Activated CD8-positive, alpha-beta memory T cell treated with anti-CD3 and anti-CD28 coated beads, Interleukin-2, amount 50 U/mL, for 24 hours (primary cell): ENCODE results near the gene C11orf65.
"Not testable (repeated sequence)": the region's sequence is repeated elsewhere in the genome, so short reads cannot be mapped to it uniquely, and the experiment has no call there.

Experiments used
- DNase-seq: peaks from one replicate; pipeline ENCODE4 v3.0.0-alpha.2; 2020; ENCODE audit errors: extremely low read depth

The C11orf65 gene

DNA sequence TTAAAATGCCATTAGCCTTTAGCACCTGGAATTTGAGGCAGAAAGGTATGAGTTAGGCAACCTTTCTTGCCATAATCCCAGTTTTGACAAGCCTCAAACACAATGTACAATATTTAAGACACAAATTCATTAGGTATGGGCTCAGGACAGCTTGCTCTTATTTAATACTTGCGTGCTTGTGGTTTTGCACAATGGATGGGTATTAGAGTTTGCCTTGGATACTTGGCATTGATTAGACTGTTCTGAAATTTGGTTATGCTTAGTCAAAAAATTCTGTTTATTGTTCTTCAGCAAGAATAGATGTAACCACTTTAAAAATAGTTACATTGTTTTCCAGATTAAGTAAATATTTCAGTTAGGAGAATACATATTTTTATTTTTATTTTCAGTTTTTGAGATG lies 5.4 kb upstream of the C11orf65 start:
- no peak for DNase-seq

GRCh38 chr11:108468478-108468864 lies 1.1 kb upstream of the C11orf65 start:
- no peak for DNase-seq

GRCh38 chr11:108466405-108466804 lies 924 bp downstream of the C11orf65 start:
- no peak for DNase-seq

GRCh38 chr11:108453207-108453835 lies 14.0 kb downstream of the C11orf65 start:
- DNase-seq: no peak

DNA sequence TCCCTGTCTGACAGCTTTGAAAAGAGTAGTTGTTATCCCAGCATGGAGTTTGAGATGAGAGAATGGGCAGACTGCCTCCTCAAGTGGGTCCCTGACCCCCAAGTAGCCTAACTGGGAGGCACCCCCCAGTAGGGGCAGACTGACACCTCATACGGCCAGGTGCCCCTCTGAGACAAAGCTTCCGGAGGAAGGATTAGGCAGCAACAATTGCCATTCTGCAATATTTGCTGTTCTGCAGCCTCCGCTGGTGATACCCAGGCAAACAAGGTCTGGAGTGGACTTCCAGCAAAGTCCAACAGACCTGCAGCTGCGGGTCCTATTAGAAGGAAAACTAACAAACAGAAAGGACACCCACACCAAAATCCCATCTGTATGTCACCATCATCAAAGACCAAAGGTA lies 25.9 kb downstream of the C11orf65 start:
- not testable (repeated sequence) for DNase-seq

GRCh38 chr11:108436594-108436993 lies 30.7 kb downstream of the C11orf65 start:
- DNase-seq: no peak

- no peak for DNase-seq
Observed at GRCh38 chr11:108435066-108435465, 32.3 kb downstream of the C11orf65 start.

- no peak for DNase-seq
Observed at GRCh38 chr11:108432783-108433182, 34.5 kb downstream of the C11orf65 start.

DNA sequence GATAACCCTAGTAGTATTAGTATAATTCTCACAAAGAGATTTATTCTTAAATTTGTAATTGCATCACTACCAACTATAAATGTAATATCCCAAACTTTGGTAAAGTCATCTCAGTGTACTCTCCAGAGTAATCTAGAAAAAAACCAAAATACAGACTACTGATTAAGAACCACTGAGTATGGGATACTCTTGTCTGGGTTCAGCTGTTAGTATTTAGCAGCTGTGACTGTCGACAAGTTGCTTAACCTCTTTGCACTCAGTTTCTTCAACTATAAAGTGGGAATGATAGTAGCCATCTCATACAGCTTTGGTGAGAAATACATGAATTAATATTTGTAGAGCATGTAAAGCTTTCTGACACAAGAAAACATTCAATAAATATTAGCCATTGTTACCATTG lies 35.3 kb downstream of the C11orf65 start:
- DNase-seq: no peak

- DNase-seq: no peak
Observed at GRCh38 chr11:108431370-108431769, 36.0 kb downstream of the C11orf65 start.

DNA sequence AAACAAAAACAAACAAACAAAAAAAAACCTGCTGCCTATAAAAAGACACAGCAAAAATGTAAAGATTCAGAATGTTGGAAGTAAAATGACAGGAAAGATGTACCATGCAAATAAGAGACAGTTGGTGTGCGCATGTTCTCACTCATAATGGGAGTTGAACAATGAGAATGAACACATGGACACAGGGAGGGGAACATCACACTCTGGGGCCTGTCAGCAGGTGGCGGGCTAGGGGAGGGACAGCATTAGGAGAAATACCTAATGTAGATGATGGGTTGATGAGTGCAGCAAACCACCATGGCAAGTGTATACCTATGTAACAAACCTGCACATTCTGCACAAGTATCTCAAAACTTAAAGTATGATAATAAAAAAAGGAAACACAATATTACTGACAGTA lies 49.8 kb downstream of the C11orf65 start:
- DNase-seq: not testable (repeated sequence)

DNA sequence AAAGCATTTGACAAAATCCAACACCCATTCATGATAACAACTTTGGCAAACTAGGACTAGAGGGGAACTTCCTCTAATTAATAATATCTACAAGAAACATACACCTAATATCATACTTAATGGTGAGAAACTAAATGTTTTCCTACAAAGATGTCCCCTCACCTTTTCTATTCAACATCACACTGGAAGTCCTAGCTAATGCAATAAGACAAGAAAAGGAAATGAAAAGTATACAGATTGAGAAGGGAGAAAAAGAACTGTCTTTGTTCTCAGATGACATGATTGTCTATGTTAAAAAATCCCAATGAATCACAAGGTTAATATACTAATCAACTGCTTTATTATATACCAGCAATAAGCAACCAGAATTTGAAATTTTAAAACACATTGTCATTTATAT lies 52.4 kb downstream of the C11orf65 start:
- DNase-seq: no peak

DNA sequence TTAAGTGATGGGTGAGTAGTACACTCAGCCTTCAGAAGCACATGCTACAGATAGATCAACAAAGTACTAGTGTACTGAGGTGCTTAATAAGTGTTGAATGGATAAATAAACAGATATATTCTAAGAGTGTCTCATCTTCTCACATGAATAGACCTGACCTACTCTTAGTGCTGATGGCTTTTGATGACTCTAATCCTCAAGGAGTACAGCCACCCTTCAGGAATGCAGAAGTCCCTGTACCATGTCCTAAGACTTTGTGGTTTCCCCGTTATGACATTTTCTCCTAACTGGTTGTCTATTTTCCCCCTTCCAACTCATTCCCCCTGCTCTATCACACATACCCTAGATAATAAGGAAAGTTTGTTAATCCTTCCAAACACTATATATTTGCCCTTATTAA lies 61.6 kb downstream of the C11orf65 start:
- no peak for DNase-seq

- no peak for DNase-seq
Observed at GRCh38 chr11:108403052-108403451, 64.3 kb downstream of the C11orf65 start.

- DNase-seq: no peak
Observed at GRCh38 chr11:108402241-108402640, 65.1 kb downstream of the C11orf65 start.

DNA sequence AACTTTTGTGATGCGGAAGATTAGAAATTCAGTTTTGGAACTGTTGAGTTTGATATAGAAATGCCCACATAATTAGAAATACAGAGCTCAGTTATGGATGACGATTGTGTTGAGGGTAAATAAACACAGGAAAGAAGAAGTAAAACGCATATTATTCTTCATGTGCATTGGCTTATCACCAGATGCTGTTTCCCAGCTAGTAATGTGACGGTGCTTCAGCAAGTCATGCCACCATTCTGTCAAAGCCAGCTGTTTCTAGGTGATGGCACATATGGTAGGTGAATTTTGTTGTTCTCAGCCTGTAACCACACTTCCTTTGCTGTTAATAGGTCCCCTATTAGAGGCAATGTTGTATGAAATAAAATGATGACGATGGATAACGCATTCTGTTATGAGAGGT lies 68.9 kb downstream of the C11orf65 start:
- no peak for DNase-seq

- not testable (repeated sequence) for DNase-seq
Observed at GRCh38 chr11:108396672-108397071, 70.7 kb downstream of the C11orf65 start.

DNA sequence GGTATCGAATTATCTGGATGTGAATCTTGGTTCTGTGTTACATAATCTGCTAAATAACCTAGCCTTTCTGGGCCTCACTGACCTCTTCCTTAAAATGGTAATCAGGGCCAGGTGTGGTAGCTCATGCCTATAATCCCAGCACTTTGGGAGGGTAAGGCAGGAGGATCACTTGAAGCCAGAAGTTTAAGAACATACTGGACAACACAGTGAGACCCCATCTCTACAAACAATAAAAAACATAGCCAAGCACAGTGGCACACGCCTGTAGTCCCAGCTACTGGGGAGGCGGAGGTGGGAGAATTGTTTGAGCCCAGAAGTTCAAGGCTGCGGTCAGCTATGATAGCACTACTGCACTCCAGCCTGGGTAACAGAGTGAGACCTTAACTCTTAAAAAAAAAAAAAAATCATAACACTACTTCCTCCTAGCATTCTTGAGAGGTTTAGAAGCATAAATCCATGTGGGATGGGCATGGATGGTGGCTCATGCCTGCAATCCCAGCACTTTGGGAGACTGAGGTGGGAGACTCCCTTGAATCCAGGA lies 72.5 kb downstream of the C11orf65 start:
- DNase-seq: no peak

DNA sequence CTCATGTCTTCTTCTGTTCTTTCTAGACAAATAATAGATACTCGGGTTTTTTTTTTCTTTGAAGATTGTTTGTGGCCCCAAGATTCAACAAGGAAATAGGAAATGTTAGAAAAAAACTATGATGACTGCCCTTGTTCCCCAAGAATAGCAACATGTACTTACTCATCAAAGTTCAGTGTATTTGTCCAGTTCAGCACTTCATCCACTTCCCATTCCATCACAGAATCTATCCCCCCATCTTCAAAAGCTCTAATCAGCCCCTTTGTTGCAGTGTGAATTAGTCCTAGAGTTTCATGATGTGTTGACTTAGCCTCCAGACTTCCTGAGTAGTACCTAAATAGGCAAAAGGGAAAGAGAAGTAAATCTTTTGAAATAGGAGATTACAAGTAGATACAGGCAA lies 74.3 kb downstream of the C11orf65 start:
- DNase-seq: no peak

- no peak for DNase-seq
Observed at GRCh38 chr11:108392353-108392752, 75.0 kb downstream of the C11orf65 start.

DNA sequence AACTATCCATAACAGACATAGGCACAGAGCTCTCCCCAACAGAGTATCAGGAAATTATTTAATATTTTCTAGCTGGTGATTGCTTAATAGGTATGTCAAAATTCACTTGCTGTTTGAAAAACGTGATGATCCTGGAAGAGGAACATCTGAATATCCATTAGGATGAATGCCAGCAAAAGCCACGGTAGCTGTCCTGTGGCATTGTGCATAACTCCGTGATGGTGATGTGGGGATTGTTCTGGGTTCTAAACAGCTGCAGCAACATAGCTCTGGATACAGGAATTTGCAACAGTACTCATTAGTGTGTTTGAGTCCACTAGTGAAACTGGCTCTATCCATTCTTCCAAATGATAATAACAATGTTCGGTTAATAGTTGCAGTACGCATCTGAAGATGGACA lies 78.8 kb downstream of the C11orf65 start:
- no peak for DNase-seq

DNA sequence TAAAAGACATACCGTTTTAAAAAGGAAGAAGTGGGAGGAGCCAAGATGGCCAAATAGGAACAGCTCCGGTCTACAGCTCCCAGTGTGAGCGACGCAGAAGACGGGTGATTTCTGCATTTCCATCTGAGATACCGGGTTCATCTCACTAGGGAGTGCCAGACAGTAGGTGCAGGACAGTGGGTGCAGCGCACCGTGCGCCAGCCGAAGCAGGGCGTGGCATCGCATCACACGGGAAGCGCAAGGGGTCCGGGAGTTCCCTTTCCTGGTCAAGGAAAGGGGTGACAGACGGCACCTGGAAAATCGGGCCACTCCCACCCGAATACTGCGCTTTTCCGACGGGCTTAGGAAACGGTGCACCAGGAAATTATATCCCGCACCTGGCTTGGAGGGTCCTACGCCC lies 93.8 kb downstream of the C11orf65 start:
- not testable (repeated sequence) for DNase-seq

DNA sequence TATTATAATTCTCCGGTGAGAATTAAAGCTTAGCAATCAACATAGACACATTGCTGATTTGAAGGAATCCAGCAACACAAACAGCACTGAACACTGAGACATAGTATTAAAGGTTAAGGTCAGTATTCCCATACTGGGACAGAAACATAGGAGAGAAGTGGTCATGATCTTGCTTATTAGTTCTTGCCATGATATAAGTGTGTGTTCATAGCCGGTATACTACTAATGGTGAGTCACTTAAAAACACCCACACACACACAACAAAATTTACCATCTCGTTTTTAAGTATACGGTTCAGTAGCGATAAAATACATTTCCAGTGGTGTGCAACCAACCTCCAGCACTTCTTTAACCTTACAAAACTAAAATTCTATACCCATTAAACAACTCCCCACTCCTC lies 96.3 kb downstream of the C11orf65 start:
- no peak for DNase-seq

DNA sequence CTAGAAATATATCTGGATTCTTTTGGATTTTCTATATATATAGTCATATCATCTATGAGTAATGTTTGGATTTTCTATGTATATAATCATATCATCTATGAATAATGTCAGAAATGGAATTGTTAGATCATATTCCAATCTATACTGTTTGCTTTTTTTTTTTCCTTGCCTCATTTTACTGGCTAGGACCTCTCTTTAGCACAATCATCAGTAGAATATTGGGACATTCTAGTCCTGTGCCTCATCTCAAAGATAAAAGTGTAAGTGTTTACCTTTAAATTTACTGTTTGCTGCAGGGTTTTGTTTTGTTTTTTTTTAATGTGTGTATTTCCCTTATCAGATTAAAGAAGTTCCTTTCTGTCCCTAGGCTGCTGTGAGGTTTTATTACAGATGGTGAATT lies 97.0 kb downstream of the C11orf65 start:
- no peak for DNase-seq
